WTC11 (cell line): ENCODE measurements around the gene MMP21. TPM values are rescaled to one million over a fixed set of nuclear protein-coding genes. Genes with fewer than 3 reads are reported as not detected.

Experiments used
- ATAC-seq: fragments of 200-7000 bp; cut with Tn5 transposase; 2 replicates; pipeline ENCODE4 v1.10.0; 2021; ENCODE audit warnings: mild to moderate bottlenecking, moderate library complexity
- CTCF ChIA-PET: fragments of 300-600 bp; sonication (Branson Sonifier 250); formaldehyde crosslinking; loops from one replicate; lab custom pipeline; 2021; ENCODE audit warnings: antibody characterized with exemption; lab: Charles Lee
- POLR2A ChIA-PET: fragments of 350-600 bp; sonication (Branson Sonifier 250); formaldehyde crosslinking; loops from one replicate; lab custom pipeline; 2021; ENCODE audit warnings: antibody characterized with exemption; lab: Charles Lee
- DNase-seq: peaks from one replicate; pipeline ENCODE4 v3.0.0; 2021; ENCODE audit warnings: low spot score
- H3K27ac Mint-ChIP-seq: 2 replicates; pipeline ENCODE4 v1.8.0; 2021; ENCODE audit warnings: mixed read lengths
- H3K27me3 Mint-ChIP-seq: 2 replicates; pipeline ENCODE4 v1.8.0; 2021; ENCODE audit warnings: low read depth, mild to moderate bottlenecking, moderate library complexity, mixed read lengths
- H3K36me3 Mint-ChIP-seq: 2 replicates; pipeline ENCODE4 v1.8.0; 2021; ENCODE audit warnings: mixed read lengths
- H3K4me1 Mint-ChIP-seq: 2 replicates; pipeline ENCODE4 v1.8.0; 2022; ENCODE audit warnings: mixed read lengths
- H3K4me3 Mint-ChIP-seq: 2 replicates; pipeline ENCODE4 v1.8.0; 2021; ENCODE audit warnings: mild to moderate bottlenecking, moderate library complexity, mixed read lengths
- H3K9me3 Mint-ChIP-seq: 2 replicates; pipeline ENCODE4 v1.8.0; 2021; ENCODE audit warnings: mixed read lengths
- AFF4 ChIP-seq: sonication (generic); formaldehyde crosslinking; IDR thresholded peaks from 2 replicates; pipeline ENCODE4 v1.8.1; 2023; ENCODE audit warnings: mild to moderate bottlenecking, missing genetic modification reagents, borderline replicate concordance
- CBFB ChIP-seq: sonication (generic); formaldehyde crosslinking; IDR thresholded peaks from 2 replicates; pipeline ENCODE4 v1.8.1; 2022; ENCODE audit warnings: mild to moderate bottlenecking, low read depth, missing genetic modification reagents
- ESRRA ChIP-seq: sonication (generic); formaldehyde crosslinking; IDR thresholded peaks from 2 replicates; pipeline ENCODE4 v1.8.1; 2022; ENCODE audit warnings: mild to moderate bottlenecking, missing genetic modification reagents, borderline replicate concordance
- HMGXB4 ChIP-seq: sonication (generic); formaldehyde crosslinking; IDR thresholded peaks from 2 replicates; pipeline ENCODE4 v1.8.1; 2023; ENCODE audit warnings: mild to moderate bottlenecking, moderate library complexity, missing genetic modification reagents
- JAZF1 ChIP-seq: fragments of 250-450 bp; sonication (Bioruptor Pico); IDR thresholded peaks from 2 replicates; pipeline ENCODE4 v1.9.0; 2021; ENCODE audit warnings: moderate library complexity, mild to moderate bottlenecking, inconsistent platforms
- JUN ChIP-seq: sonication (generic); formaldehyde crosslinking; IDR thresholded peaks from 2 replicates; pipeline ENCODE4 v1.8.0; 2023; ENCODE audit warnings: mild to moderate bottlenecking, missing genetic modification reagents
- KAT7 ChIP-seq: sonication (generic); formaldehyde crosslinking; IDR thresholded peaks from 2 replicates; pipeline ENCODE4 v1.8.1; 2023; ENCODE audit warnings: missing genetic modification reagents, mild to moderate bottlenecking, borderline replicate concordance
- MYBL2 ChIP-seq: sonication (generic); formaldehyde crosslinking; IDR thresholded peaks from 2 replicates; pipeline ENCODE4 v1.8.1; 2023; ENCODE audit warnings: mild to moderate bottlenecking, moderate library complexity, missing genetic modification reagents
- NFYB ChIP-seq: sonication (generic); formaldehyde crosslinking; conservative IDR thresholded peaks from 2 replicates; pipeline ENCODE4 v1.8.0; 2022; ENCODE audit warnings: low read depth, missing genetic modification reagents
- OVOL2 ChIP-seq: fragments of 250-450 bp; sonication (Bioruptor Pico); IDR thresholded peaks from 2 replicates; pipeline ENCODE4 v1.9.0; 2021; ENCODE audit warnings: mild to moderate bottlenecking, borderline replicate concordance
- PREB ChIP-seq: sonication (generic); formaldehyde crosslinking; IDR thresholded peaks from 2 replicates; pipeline ENCODE4 v1.8.1; 2022; ENCODE audit warnings: mild to moderate bottlenecking, missing genetic modification reagents, moderate library complexity, borderline replicate concordance
- RELA ChIP-seq: sonication (generic); formaldehyde crosslinking; IDR thresholded peaks from 2 replicates; pipeline ENCODE4 v1.8.1; 2022; ENCODE audit warnings: missing genetic modification reagents, mild to moderate bottlenecking, borderline replicate concordance
- SMAD4 ChIP-seq: sonication (generic); formaldehyde crosslinking; IDR thresholded peaks from 2 replicates; pipeline ENCODE4 v1.8.0; 2022; ENCODE audit warnings: mild to moderate bottlenecking, missing genetic modification reagents
- SP1 ChIP-seq: sonication (generic); formaldehyde crosslinking; conservative IDR thresholded peaks from 2 replicates; pipeline ENCODE4 v1.8.1; 2022; ENCODE audit warnings: missing genetic modification reagents
- ZBTB43 ChIP-seq: sonication (generic); formaldehyde crosslinking; IDR thresholded peaks from 2 replicates; pipeline ENCODE4 v1.8.1; 2023; ENCODE audit warnings: mild to moderate bottlenecking, missing genetic modification reagents
- ZMAT4 ChIP-seq: fragments of 250-450 bp; sonication (Bioruptor Pico); IDR thresholded peaks from 2 replicates; pipeline ENCODE4 v1.9.0; 2021; ENCODE audit warnings: mild to moderate bottlenecking
- ZNF121 ChIP-seq: sonication (generic); formaldehyde crosslinking; IDR thresholded peaks from 2 replicates; pipeline ENCODE4 v1.8.0; 2023; ENCODE audit warnings: missing genetic modification reagents
- ZNF232 ChIP-seq: sonication (generic); formaldehyde crosslinking; IDR thresholded peaks from 2 replicates; pipeline ENCODE4 v1.8.0; 2022; ENCODE audit warnings: mild to moderate bottlenecking, missing genetic modification reagents
- ZNF317 ChIP-seq: sonication (generic); formaldehyde crosslinking; IDR thresholded peaks from 2 replicates; pipeline ENCODE4 v1.8.1; 2023; ENCODE audit warnings: low read depth, mild to moderate bottlenecking, moderate library complexity, missing genetic modification reagents, borderline replicate concordance
- ZNF512 ChIP-seq: sonication (generic); formaldehyde crosslinking; IDR thresholded peaks from 2 replicates; pipeline ENCODE4 v1.8.1; 2022; ENCODE audit warnings: missing genetic modification reagents, borderline replicate concordance
- ZSCAN18 ChIP-seq: fragments of 250-450 bp; sonication (Bioruptor Pico); IDR thresholded peaks from 2 replicates; pipeline ENCODE4 v2.1.2; 2022; ENCODE audit warnings: mild to moderate bottlenecking, moderate library complexity
- total RNA-seq: library from RNA; stranded (reverse); gene quantifications from 3 replicates; pipeline ENCODE4 v1.2.3, GENCODE V29; 2021

The MMP21 gene
- total RNA-seq, 1 experiment from 2014 or later = not detected

GRCh38 chr10:125782616-125783015 lies 7.0 kb upstream of the MMP21 start (continued):
- no peak for TF ChIP-seq AFF4 (CRISPR knock-in tag)

- Mint-ChIP-seq H3K9me3 (peaks cover 18% of the 10 kb centered on the region), H3K36me3 (no peaks in the 10 kb centered on the region), H3K27me3 (0 out of 2 replicates have a peak, but pooled peaks cover 2% of the 10 kb centered on the region), H3K27ac (no peak overlapping the region), H3K4me1 (no peaks in the 10 kb centered on the region), H3K4me3 (no peak overlapping the region)
- ATAC-seq (no peak), DNase-seq (no peak)
- ChIA-PET POLR2A (interaction anchor here (0.6 kb wide), 1 partner anchor 70 kb away, joined by 3 read pairs; no protein-coding TSS in a partner anchor), CTCF (interaction anchor here (0.7 kb wide), 1 partner anchor 140 kb away, joined by 3 read pairs; no protein-coding TSS in a partner anchor)
- TF ChIP-seq ZNF232 (CRISPR knock-in tag) = no peak
- no peak for TF ChIP-seq KAT7 (CRISPR knock-in tag)
- no peak for TF ChIP-seq MYBL2 (CRISPR knock-in tag)
- no peak for TF ChIP-seq NFYB (CRISPR knock-in tag)
- TF ChIP-seq ZBTB43 (CRISPR knock-in tag) = no peak
- TF ChIP-seq ESRRA (CRISPR knock-in tag) = no peak
- no peak for TF ChIP-seq OVOL2 (CRISPR knock-in tag)
- TF ChIP-seq ZMAT4 = no peak
- no peak for TF ChIP-seq ZNF512 (CRISPR knock-in tag)
- no peak for TF ChIP-seq HMGXB4 (CRISPR knock-in tag)
- TF ChIP-seq SP1 = no peak
- TF ChIP-seq ZNF121 (CRISPR knock-in tag) = no peak
- TF ChIP-seq PREB (CRISPR knock-in tag) = no peak
- no peak for TF ChIP-seq CBFB (CRISPR knock-in tag)
- TF ChIP-seq ZSCAN18 (CRISPR knock-in tag) = no peak
- TF ChIP-seq ZNF317 (CRISPR knock-in tag) = no peak
- TF ChIP-seq SMAD4 (CRISPR knock-in tag) = no peak
- TF ChIP-seq RELA (CRISPR knock-in tag) = no peak
- TF ChIP-seq JUN (CRISPR knock-in tag) = no peak
- no peak for TF ChIP-seq JAZF1 (CRISPR knock-in tag)
These were observed 6.4 kb upstream of the MMP21 start for GRCh38 chr10:125782054-125782453.
